Measurements from ENCODE around the gene ANO3. TPM values are rescaled to one million over a fixed set of nuclear protein-coding genes. Genes with fewer than 3 reads are reported as not detected.

Gene ANO3
- total RNA-seq, 1 experiment from 2014 or later: not detected

DNA sequence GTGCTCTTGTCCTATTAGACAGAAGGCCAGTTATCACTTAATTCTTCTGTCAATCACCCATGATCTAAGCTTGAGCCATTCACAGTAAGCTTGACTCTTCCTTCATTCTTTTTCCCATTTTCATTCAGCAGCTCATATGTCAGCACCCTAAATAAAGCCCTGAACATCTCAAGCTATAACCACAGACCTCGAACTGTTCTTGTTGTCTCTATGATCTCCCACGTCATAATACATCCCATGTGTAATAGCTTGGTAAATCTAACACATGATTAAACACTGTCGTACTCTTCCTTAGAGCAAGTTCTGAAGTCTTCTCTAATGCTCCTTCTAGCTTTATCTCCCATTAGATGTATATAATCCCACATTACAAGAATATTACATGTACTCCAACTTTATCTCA lies 225.7 kb downstream of the ANO3 start:
- no peak for TF ChIP-seq EZH2 (IDR thresholded peaks at IDR 0.05; ENCODE audit: low read length, unreplicated experiment)
- no peak for TF ChIP-seq EZH2phosphoT487 (IDR thresholded peaks at IDR 0.05; ENCODE audit: borderline replicate concordance, low read length)
- TF ChIP-seq, protein P1, sequence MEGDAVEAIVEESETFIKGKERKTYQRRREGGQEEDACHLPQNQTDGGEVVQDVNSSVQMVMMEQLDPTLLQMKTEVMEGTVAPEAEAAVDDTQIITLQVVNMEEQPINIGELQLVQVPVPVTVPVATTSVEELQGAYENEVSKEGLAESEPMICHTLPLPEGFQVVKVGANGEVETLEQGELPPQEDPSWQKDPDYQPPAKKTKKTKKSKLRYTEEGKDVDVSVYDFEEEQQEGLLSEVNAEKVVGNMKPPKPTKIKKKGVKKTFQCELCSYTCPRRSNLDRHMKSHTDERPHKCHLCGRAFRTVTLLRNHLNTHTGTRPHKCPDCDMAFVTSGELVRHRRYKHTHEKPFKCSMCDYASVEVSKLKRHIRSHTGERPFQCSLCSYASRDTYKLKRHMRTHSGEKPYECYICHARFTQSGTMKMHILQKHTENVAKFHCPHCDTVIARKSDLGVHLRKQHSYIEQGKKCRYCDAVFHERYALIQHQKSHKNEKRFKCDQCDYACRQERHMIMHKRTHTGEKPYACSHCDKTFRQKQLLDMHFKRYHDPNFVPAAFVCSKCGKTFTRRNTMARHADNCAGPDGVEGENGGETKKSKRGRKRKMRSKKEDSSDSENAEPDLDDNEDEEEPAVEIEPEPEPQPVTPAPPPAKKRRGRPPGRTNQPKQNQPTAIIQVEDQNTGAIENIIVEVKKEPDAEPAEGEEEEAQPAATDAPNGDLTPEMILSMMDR (conservative IDR thresholded peaks at IDR 0.05; ENCODE audit: low read depth, low read length): no peak
- H2AFZ ChIP-seq (ENCODE audit: low read length): no peak overlapping the region
- no peaks in the 10 kb centered on the region for H3K79me2 ChIP-seq (ENCODE audit: low read length)
- ATAC-seq (no peak), DNase-seq (no peak)
- no peak overlapping the region for H3K4me3 ChIP-seq (ENCODE audit: low read length)
- no peaks in the 10 kb centered on the region for H3K9me2 ChIP-seq (replicated peaks; ENCODE audit: low read length)
- BruUV-seq (replicated peaks): no TSS peak
- H4K20me1 ChIP-seq (ENCODE audit: low read length): no peaks in the 10 kb centered on the region
- H3K9me3 ChIP-seq (ENCODE audit: low read length): no peaks in the 10 kb centered on the region
- no peaks in the 10 kb centered on the region for H3K4me1 ChIP-seq (ENCODE audit: insufficient read depth, low read length)
- ChIA-PET POLR2A (ENCODE audit: unreplicated experiment) (no interaction called here), CTCF (no interaction called here)
- H3K4me2 ChIP-seq (ENCODE audit: low read length): no peak overlapping the region
- no peak overlapping the region for H3K9ac ChIP-seq (ENCODE audit: low read length)
- H3K27ac ChIP-seq (ENCODE audit: low read length): no peak overlapping the region
- H3F3A ChIP-seq (ENCODE audit: low read length, unreplicated experiment): no peaks in the 10 kb centered on the region
- intact Hi-C loops (cut with micrococcal nuclease): no loop called here
- peaks cover 25% of the 10 kb centered on the region for H3K27me3 ChIP-seq (ENCODE audit: low read length)
- no peaks in the 10 kb centered on the region for H3K36me3 ChIP-seq (ENCODE audit: low read depth, low read length)

DNA sequence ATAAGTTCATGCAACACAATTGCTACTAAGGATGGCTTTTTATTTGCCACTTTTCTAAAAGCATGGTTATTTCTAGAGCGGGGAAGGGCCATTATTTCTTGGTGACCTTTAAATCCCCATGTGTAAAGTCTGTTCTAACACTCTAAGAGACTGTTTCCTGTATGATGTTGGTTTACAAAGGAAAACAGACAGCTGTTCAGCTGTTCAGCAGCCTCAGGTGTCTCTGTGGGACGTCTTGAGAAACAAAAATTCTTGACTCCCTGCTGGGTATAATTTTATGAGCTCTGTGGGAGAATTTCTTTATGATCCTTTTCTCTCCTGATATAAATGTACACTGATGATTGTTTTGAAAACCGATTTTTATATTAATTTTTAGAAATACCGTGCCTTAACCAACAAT lies 226.3 kb downstream of the ANO3 start:
- CTCF ChIA-PET: no interaction called here

DNA sequence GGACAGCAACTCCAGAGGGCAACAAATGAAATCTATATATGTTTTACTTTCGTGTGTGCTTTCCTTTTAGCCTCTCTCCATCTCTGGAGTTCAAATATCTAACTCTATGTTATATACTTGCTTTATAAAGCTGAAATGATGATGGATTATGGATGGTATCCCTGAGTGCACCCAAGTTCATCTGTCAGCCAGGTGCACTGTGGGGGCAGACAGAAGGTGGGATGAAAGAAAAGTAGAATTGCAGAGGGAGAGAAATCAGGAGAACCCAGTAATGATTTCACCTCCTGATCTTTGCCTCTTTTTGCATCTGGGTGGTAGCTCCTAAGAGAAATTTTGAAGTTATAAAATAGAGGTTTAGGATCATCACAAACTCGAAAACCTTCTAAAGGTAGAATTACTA lies 237.7 kb downstream of the ANO3 start:
- DNase-seq (no peak), ATAC-seq (no peak)
- BruUV-seq (replicated peaks): no TSS peak
- Histone ChIP-seq H3K27me3 (ENCODE audit: low read length) (peaks cover 30% of the 10 kb centered on the region), H4K20me1 (ENCODE audit: low read length) (no peaks in the 10 kb centered on the region), H3F3A (ENCODE audit: low read length, unreplicated experiment) (no peaks in the 10 kb centered on the region), H3K9me3 (ENCODE audit: low read length) (no peaks in the 10 kb centered on the region), H3K36me3 (ENCODE audit: low read depth, low read length) (no peaks in the 10 kb centered on the region), H3K27ac (ENCODE audit: low read length) (no peak overlapping the region), H3K4me1 (ENCODE audit: insufficient read depth, low read length) (no peaks in the 10 kb centered on the region), H2AFZ (ENCODE audit: low read length) (no peak overlapping the region), H3K9me2 (replicated peaks; ENCODE audit: low read length) (no peaks in the 10 kb centered on the region), H3K79me2 (ENCODE audit: low read length) (no peaks in the 10 kb centered on the region), H3K4me3 (ENCODE audit: low read length) (no peak overlapping the region), H3K4me2 (ENCODE audit: low read length) (no peak overlapping the region), H3K9ac (ENCODE audit: low read length) (no peak overlapping the region)
- intact Hi-C loops (cut with micrococcal nuclease): no loop called here
- ChIA-PET POLR2A (ENCODE audit: unreplicated experiment) (no interaction called here), CTCF (no interaction called here)
- TF ChIP-seq EZH2 (IDR thresholded peaks at IDR 0.05; ENCODE audit: low read length, unreplicated experiment): no peak
- TF ChIP-seq, protein P1 (conservative IDR thresholded peaks at IDR 0.05; ENCODE audit: low read depth, low read length): no peak
- no peak for TF ChIP-seq EZH2phosphoT487 (IDR thresholded peaks at IDR 0.05; ENCODE audit: borderline replicate concordance, low read length)

More for the DNA sequence above, 226.3 kb downstream of the ANO3 start:
- ATAC-seq (no peak), DNase-seq (no peak)
- no peak overlapping the region for H3K4me2 ChIP-seq (ENCODE audit: low read length)
- H3K27ac ChIP-seq (ENCODE audit: low read length): no peak overlapping the region
- H3K9ac ChIP-seq (ENCODE audit: low read length): no peak overlapping the region
- no peaks in the 10 kb centered on the region for H3K4me1 ChIP-seq (ENCODE audit: insufficient read depth, low read length)
- no peaks in the 10 kb centered on the region for H3K36me3 ChIP-seq (ENCODE audit: low read depth, low read length)
- H3K4me3 ChIP-seq (ENCODE audit: low read length): no peak overlapping the region
- TF ChIP-seq EZH2phosphoT487 (IDR thresholded peaks at IDR 0.05; ENCODE audit: borderline replicate concordance, low read length) (no peak), EZH2 (IDR thresholded peaks at IDR 0.05; ENCODE audit: low read length, unreplicated experiment) (no peak)
- TF ChIP-seq, protein P1 (conservative IDR thresholded peaks at IDR 0.05; ENCODE audit: low read depth, low read length): no peak
- BruUV-seq (replicated peaks): no TSS peak
- H4K20me1 ChIP-seq (ENCODE audit: low read length): no peaks in the 10 kb centered on the region
- H3K27me3 ChIP-seq (ENCODE audit: low read length): peaks cover 20% of the 10 kb centered on the region
- H3F3A ChIP-seq (ENCODE audit: low read length, unreplicated experiment): no peaks in the 10 kb centered on the region
- intact Hi-C loops (cut with micrococcal nuclease): no loop called here
- POLR2A ChIA-PET (ENCODE audit: unreplicated experiment): no interaction called here
- no peaks in the 10 kb centered on the region for H3K9me2 ChIP-seq (replicated peaks; ENCODE audit: low read length)
- H3K79me2 ChIP-seq (ENCODE audit: low read length): no peaks in the 10 kb centered on the region
- H3K9me3 ChIP-seq (ENCODE audit: low read length): no peaks in the 10 kb centered on the region
- no peak overlapping the region for H2AFZ ChIP-seq (ENCODE audit: low read length)

All from PC-3 (cell line).